Endothelial cell of umbilical vein (primary cell): ENCODE results near the gene HTT.

ENCODE experiments used
- EZH2 ChIP-seq: IDR thresholded peaks from 2 replicates; pipeline ENCODE4 v1.6.1; 2012; ENCODE audit warnings: borderline replicate concordance, low read depth, mild to moderate bottlenecking, moderate library complexity, low read length, inconsistent platforms; ENCODE audit not compliant: severe bottlenecking
- JUN ChIP-seq: IDR thresholded peaks from 2 replicates; pipeline ENCODE4 v1.6.1; 2011; ENCODE audit warnings: borderline replicate concordance, low read depth; ENCODE audit not compliant: insufficient read length, insufficient read depth
- POLR2A ChIP-seq: IDR thresholded peaks from 2 replicates; pipeline ENCODE4 v1.6.1; 2012; ENCODE audit warnings: low read depth, mild to moderate bottlenecking, control low read depth, low read length
- POLR2AphosphoS5 ChIP-seq: IDR thresholded peaks from 2 replicates; pipeline ENCODE4 v1.6.1; 2012; ENCODE audit warnings: low read depth, mild to moderate bottlenecking, control low read depth, low read length, moderate library complexity; ENCODE audit not compliant: insufficient read depth
- TF ChIP-seq, protein P1 (sequence below), 2 donors: IDR thresholded peaks; 1 replicate in 1 of 2; 2 replicates in 1 of 2; pipeline ENCODE4 v1.5.1; 2011; ENCODE audit warnings: low read length in 2 of 2, mild to moderate bottlenecking in 2 of 2, moderate library complexity in 2 of 2, control low read depth in 1 of 2, inconsistent platforms in 1 of 2, low read depth in 1 of 2; ENCODE audit not compliant: insufficient read depth in 1 of 2; ENCODE audit errors: extremely low read depth in 1 of 2
- TF ChIP-seq, protein P2 (sequence below): IDR thresholded peaks from 2 replicates; pipeline ENCODE4 v1.6.1; 2011; ENCODE audit not compliant: insufficient read depth, insufficient read length

DNA sequence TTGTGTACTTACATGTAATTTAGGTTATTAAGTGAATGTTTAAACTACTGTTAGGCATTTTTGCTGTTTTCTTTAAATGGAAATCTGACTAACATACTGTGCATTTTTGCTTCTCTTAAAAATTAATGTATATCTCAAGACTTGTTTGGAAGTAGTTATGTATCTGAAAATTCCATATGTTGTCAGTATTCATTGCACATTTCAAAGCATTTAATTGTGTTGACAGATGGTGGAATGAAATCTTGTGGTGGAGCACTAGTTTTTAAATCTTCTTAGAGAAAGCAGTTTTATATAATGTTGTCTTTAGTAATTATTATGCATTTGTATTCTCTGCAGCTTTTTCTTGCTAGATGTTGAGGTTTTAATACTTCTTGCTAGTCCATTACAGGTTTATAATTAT is 102.9 kb downstream of the HTT start:
- TF ChIP-seq, protein P1, sequence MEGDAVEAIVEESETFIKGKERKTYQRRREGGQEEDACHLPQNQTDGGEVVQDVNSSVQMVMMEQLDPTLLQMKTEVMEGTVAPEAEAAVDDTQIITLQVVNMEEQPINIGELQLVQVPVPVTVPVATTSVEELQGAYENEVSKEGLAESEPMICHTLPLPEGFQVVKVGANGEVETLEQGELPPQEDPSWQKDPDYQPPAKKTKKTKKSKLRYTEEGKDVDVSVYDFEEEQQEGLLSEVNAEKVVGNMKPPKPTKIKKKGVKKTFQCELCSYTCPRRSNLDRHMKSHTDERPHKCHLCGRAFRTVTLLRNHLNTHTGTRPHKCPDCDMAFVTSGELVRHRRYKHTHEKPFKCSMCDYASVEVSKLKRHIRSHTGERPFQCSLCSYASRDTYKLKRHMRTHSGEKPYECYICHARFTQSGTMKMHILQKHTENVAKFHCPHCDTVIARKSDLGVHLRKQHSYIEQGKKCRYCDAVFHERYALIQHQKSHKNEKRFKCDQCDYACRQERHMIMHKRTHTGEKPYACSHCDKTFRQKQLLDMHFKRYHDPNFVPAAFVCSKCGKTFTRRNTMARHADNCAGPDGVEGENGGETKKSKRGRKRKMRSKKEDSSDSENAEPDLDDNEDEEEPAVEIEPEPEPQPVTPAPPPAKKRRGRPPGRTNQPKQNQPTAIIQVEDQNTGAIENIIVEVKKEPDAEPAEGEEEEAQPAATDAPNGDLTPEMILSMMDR (IDR thresholded peaks at IDR 0.05; ENCODE audit: extremely low read depth in 1 of 2, insufficient read depth in 1 of 2, low read depth in 1 of 2, low read length in 2 of 2), result no peak
- TF ChIP-seq EZH2, result no peak
- no peak for TF ChIP-seq POLR2A
- TF ChIP-seq POLR2AphosphoS5, result no peak
- TF ChIP-seq JUN, result no peak
- TF ChIP-seq, protein P2, sequence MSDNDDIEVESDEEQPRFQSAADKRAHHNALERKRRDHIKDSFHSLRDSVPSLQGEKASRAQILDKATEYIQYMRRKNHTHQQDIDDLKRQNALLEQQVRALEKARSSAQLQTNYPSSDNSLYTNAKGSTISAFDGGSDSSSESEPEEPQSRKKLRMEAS, result no peak
